ENCODE results near the gene KCNMA1.

The KCNMA1 gene

DNA sequence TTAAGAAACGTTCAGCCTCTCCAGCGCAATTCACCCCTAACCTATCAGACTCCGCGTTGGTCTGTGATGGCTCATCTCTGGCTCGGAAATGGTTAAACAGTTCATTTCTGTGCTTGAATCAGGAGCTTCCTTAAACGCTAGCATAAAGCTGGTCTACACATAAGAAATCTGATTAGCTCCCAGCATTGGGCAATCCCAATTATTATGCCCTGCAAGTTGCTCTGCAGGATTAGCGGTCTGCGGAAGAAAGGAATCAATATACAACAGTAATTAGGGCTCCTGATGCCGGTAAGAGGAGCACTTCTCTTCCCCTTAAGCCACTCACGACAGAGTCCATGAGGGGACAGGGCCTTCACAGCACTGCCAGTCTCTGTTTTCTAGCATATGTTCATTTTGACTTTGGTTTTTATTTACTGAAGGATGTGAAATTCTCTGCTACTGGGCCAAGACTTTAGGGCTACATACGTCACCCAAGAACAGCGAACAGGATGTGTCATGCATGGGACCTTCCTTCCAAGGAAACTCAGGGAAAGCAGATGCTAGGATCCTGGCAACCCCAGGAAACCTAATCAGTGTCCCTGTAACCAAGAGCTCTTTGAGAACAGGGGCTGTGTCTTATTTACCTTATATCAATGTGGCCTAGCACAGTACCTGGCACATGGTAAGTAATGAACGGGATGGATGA is 324.4 kb downstream of the KCNMA1 start:
- no peak for DNase-seq

DNA sequence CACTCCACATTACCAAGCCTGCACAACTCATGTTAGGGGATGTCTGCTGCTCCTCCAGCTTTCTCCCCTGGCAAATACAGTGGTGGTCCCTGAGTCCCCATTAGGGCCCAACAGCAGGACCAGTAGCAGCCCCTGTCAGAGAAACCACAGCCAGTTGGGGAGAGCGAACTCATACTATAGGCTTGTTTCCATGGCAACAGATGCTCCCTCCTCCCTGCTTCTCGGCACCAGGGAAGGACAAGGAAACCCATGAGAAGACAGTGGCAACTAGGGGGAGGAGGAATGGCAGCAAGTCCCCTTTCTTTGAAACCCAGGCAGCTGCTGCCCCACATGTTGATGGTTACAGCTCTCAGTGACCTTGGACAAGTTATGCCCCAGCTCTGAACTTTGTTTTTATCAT is 326.4 kb downstream of the KCNMA1 start:
- no peak for DNase-seq

DNA sequence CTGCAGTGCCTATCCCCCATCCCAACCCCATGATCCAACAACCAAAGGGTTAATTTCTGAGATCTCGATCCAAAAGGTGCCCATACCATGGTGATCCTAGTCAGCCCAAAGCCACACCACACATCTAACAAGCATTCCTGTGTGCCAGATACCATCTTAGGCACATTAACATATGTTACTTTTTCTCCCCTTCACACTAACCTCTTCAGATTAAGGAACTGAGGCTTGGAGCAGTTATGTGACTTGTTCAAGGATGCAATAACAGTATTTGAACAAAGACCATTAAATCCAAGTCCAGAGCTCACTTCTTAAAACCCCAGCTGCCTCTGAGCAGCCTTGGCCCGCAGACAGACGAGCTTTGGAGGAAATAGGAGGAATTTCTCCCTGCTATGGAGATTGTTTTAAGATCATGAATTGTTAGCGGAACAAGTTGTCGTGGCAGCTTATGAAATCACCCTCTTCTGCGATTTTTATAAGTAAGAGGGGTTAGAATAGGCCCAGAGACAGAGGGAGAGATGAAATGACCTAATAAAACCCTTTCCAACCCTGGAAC is 327.2 kb downstream of the KCNMA1 start:
- DNase-seq: no peak

DNA sequence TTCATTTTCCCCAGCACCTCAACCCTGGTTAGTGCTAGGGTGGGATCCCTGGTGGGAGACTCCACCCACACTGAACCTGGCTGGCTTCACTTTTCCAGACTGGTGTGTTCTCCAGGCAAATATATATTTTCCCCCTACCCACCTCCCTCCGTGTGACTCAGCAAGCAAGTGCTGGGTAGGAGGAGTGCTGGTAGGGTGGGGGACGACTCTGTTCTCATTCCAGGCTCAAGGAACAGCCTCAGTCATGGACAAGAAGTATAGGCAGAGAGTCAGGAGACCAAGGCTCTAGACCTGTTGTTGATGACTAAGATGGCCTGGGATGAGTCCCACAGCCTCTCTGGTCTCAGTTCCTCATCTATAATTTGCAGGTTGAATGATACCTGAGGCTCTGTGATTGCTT is 328.1 kb downstream of the KCNMA1 start:
- no peak for DNase-seq

DNA sequence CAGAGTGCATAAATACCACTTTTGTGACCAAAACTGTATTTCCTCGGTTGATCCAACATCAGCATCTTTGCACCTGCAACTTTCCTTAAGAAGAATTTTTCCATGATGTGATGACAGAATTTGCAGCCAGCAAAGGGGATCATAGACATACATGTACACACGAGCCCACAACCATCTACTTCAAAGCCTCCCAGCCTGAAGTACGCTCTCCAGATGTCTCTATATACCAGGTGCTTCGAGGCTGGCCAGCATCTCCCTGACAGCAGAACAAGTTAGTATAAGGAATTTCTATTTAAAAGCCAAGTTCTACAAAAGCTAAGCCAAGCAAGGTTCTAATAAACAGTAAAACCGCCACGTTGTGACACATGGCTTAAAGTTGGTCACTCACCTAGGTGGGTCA is 328.5 kb downstream of the KCNMA1 start:
- no peak for DNase-seq

DNA sequence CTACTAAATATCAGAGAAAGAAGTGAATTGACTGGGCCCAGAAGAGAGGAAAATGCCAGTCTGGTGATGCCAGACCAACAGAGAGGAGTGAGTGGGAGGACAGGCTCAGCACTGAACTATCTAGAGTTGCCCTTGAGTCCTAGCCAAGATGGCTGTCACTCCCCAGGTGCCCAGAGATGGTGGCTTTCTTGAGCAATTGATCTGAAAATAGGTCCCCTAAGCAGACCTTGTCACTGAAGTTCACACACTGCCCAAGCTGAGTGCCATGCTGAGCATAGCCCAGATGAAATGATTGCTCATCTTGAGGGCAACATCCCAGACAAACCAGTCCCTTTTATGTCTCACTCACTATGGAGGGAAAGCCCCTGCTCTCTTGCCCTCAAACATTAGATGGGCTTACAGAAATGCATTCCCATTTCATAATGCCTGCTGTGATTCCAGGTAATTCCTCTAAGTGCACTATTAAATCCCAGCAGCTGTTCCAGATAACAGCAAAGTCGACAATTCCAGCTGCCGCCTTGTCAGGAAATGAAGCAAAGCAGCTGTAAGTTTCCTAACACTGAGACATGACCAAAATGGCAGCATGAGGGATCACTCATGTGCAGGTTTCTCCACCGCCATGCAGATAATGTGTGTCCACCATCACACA is 329.4 kb downstream of the KCNMA1 start:
- no peak for DNase-seq

DNA sequence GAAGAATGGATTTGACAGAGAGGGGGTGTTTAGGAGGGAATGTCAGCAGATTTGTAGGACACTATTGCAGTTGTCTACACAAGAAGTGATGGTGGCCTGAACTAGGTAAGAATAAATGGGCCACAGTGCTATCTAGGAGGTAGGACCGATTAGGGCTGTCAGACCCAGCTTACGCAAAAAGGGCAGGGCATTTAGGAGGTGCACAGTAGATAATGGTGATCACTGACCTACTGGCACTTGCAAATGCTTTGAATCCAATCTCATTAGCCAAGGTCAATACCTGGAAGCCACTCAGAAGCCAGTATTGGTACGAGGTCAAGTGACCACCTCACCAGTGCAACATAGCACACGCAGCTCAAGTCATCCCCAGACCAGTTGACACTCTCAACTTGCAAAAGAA is 330.9 kb downstream of the KCNMA1 start:
- DNase-seq: no peak

DNA sequence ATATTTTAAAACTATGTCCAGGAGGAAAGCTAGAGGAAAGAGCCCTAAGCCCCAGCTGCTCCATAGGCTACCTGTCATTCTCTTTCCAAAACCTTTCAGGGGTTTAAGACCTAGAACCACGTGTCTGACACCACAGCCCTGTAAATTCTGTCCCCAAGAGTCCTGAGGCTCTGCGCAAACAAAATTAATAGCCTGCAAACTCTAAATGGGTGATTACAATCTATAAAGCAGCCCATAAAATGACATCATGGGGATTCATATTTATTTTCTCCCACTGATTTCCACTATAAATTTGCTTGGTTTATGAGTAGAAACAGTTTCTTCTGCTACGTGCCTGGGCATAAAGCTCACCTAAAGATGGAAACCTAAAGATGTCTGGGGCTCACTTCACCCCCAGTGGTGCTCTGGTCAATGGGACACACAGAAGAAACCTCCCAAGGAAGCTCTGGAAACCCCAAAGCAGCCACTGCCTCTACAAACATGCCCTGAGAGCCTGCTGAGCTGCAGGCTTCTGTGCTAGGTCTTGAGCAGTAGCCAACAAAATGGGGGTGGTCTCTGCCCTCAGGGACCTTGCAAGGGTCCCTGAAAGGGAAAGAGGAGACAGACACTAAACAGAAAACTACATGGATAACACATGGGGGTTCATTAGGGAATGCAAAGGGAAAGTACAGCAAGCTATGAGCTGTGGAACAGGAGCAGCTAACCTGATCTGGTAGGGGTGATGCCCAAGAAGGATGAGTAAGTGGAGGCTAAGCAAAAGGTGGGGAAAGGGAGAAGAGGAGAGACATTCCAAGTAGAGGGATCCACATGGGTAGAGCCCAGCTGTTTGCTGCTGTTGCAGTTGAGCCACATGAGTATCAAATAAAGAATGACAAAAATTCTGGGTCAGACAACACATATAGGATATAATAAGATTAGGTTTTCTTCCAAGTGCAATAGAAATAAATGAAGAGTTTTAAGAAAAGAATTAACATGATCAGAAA is 331.7 kb downstream of the KCNMA1 start:
- DNase-seq: no peak

DNA sequence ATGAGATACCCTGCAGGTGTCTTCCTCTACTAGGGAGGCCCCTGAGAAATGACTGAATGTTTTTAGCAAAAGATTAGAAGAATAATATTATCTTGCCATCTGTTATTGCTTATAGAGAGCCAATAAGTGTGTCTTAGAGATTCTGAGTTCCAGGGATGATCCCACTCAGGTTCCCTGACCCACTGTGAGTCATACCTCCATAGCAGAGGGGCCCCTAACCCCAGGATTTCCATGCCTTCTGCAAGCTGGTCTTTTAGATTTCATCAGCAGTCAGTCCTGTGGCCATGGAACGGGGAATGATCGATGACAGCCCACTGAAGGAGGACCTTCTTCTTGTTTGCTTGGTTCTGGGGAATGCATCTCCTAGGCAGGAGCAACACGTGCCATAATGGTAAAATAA is 333.4 kb downstream of the KCNMA1 start:
- no peak for DNase-seq

DNA sequence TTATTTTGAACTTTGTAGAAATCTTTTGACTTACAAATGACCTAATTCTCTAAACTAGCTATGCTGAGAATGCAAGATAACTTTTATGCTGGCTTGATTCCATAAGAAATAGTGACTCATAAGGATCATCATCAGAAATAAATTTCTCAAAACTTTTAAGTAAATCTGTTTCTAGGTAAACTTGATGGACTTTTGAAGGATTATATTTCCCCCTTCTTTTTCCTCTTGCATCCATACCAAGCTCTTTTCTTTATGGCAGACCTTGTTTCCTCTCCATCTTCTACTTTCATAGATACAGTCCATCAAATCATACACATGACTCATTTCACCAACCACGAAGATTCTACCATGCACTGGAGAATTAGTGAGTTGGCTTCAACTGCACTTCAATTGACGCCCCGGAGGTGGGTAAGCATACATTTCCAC is 336.3 kb downstream of the KCNMA1 start:
- no peak for DNase-seq

DNA sequence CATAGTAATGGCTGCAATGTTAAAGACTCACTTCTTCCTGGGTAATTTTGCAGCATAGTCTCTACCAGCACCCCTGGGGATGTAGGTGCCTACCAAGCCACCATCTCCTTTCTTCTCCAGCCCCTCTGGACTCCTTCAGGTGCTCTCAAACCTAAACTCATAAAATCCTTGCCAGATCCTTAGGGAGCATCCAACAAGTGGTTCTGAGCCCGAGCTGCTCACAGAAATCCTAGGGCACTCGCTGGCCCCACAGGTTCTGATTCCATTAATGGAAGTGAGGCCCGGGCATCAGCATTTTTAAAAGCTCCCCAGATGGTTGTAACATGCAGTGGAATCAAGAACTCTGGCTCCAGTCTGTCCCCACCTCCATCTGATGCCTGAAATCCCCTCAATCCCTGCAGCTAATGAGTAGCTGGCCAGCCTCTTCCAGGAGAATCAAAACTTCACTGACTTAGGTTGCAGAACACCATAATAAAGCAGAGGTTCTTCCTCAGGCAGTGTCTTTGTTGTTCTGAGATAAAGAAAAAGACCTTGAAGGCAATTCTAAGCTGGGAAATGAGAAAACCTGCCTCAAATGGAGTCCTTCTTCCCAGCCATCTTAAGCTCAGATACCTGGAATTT is 336.8 kb downstream of the KCNMA1 start:
- no peak for DNase-seq

DNA sequence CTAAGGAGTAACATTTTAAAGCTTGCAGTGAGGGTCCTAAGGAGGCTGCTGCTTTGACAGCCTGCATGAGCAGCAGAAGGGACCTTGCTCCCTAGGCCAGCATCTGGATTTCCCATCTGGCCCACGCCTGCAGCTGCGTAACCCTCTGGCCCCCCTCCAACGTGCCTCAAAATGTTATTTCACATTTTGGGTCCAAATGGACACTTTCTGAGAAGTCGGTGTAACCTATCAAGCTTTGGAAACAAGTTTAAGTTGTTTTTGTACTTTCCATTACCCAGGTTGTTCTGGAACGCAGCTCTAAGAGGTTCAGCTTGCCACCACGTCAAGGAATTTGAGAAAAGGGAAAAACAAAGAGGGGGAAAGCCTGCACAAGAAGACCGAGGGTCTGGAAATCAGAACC is 338.3 kb downstream of the KCNMA1 start:
- DNase-seq: no peak

DNA sequence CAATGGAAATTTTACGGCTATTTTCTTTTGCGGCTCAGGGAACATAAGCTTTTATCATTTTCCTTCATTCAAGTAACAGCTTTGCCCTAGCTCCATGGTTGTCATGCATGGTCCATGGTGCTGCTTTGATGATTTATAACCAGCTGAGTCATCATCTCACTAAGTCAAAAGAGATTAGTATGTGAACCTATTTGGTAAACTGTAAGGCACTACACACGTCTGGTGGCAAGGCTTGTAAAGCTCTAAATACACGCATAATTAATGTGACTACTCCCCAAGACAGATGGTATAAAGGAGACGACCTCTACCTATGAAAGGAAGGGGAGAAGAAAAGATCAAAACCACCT is 340.2 kb downstream of the KCNMA1 start:
- DNase-seq: no peak

DNA sequence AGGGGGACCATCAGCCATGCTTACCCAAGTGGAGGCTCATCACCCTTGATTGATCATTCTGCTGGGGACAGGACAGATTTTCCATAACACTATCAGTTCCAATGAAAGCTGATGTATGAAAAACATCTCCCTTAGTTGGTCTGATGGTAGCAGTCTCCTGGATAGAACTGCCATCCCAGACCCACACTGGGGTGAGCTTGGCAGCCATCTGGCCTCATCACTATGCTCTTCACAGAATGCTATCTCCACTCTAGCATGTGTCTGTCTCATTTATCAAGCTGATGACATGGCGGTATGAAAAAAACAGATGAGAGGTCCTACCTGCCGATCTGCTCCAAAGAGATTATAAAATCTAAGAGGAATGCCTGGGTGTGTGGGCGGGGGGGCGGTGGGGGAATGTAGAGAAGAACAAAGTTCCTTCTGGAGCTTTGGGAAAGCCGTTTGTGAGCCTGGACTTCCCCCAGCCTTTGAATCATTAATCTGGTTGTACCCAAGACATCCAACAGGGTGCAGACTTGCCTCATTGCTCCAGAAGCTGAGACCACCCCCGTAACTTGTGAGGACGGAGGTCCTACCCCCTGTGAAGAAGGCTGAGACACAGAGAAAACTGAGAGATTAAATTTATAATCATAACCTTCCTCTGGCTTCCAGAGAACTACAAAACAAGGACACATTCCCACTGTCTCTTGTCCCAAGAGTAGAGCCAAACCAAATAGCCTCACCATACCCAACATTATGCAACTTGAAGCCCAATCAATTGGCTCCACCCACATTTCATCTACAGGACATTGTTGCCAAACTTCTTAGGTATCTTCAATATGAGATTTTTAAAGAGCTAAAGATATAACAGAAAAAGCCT is 340.8 kb downstream of the KCNMA1 start:
- DNase-seq: no peak

DNA sequence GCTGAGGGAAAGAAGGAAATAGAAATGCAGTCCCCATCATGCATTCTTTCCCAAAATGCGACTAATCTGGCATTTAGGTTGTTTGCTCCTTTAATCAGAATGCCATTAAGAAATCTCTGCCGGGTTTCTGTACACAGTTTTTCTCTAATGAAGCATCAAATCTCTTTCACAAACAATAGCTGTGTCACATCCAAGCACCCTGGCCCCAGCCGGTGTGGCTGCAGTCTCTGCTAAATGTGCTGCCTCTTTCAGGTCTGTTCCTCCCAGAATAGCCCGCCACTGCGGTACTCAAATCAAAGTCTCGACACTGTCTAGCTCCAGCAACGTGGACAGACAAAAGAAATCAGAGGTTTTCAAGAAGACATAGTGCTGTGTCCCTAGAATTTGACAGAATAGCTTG is 343.8 kb downstream of the KCNMA1 start:
- DNase-seq: no peak

DNA sequence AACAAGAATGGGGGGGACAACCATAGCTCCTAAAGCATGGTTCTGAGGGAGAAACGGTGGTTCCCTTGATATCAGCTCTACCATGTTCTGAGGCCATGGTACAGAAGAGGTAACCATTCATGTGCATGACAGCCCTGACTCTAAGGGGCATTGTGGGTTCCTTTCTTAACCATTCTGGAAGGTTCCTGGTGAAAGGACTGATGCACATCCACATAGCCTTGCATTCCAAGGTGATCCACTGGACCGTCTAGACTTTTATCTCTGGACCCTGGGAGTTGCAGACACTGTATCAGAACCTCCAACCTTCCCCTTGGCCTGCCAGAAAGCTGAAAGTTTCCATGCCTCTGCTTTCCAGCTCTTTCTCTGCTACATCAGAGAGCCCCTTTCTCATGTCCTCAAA is 344.3 kb downstream of the KCNMA1 start:
- no peak for DNase-seq

DNA sequence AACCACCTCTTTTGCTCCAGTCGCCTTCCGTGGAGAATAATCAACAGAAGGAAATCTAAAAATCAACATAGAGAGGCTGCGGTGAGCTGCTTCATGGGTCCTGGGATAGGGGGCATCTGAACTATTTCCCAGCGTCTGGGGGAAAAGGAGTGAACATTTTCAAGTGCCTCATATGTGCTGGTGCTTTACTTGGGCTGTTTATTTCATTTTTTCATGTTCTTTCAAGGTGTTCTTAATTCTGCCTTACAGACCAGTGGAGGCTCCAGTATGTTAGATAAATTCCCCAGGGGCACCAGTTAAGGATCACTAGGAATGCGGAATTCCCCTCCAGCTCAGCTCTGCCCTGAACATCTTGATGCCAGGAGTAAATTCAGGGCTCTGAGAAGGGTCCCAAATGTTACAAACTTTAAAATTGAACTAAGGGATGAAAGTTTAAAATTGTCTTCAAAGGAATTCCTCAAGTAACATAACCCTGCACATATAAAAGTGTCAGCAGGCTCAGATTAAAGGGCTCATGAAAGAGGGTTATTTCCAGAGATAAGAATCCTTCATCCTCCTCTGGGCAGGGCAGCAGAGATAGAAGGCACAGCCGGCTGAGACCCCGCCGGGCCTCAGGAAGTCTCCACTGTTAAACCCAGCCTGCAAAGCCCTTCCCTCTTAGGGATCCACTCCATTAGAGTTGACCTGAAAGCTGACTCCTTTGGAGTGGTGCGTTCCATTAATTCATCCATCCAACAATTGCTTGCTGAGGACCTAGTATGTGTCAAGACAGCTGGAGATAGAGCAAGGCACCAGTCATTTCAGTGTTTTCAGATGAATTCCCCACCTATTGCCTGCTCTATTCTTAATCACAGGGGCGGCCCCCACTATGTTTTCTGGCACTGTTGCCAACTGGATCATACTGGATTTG is 345.8 kb downstream of the KCNMA1 start:
- DNase-seq: no peak

DNA sequence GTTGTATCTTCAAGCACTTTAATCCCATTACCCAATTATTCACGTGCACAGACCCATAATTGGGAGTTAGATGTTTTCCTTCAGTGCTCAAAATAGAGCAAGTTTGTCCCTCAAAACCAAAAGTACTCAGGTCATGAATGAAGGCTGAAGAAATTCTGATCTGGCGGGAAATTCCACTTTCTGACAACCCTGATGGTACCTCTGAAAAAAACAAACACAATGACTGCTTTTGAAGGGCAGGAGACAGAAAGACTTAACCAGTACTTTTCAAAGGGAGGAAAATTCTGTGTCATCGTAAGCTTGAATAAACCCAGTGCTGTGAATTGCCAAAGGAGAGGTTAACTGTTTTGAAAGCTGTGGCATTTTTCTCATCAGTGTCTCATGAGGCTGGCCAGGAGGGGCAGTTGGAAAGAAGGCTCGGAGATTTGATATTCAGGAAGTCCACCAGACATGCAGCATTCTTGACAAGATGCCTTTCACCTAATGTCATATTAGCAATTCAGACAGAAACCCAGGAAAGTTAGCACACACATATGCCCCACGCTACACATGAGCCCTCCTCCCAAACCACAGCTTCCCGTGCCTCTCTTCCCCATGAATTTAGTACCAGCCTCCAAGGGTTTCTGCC is 347.0 kb downstream of the KCNMA1 start:
- no peak for DNase-seq

DNA sequence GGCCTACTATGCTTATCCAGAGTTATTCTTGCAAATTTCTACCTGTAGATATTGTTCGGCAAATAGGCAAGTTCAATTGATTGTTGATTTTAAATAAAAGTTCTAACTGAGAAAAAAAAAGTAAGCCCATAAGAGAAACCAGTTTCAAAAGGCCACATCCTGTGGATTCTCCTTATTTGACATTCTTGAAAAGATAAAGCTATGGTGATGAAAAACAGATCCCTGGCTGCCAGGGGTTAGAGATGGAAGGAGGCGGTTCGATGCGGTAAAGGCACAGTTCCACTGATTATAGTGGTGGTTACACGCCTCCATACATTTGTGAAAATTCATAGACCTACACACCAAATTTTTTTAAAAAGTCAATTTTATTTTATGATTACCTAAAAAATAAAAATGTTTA is 347.8 kb downstream of the KCNMA1 start:
- no peak for DNase-seq

DNA sequence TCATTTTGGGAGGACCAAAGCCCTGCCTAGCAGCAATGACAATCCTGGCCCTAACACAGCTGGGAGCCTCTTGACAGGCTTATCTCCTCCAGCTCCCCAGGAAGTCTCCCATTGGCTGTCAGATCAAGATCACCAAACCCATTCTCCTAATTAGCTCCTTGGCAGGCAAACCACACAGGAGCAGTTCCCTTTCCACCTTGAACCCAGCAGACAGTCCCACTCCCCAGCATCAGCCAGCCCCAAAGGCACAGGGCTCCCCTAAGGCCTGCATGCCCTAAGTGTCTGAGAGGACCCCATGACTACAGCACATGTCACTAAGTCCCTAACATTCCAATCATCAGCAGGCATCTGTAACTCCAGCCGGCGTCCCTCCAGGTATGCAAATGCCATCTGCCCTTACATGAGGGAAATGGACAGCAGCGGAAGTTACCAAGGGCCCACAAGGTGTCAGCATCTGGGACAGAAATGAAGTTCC is 348.5 kb downstream of the KCNMA1 start:
- DNase-seq: no peak

Measured in stimulated activated CD4-positive, alpha-beta T cell treated with anti-CD3 and anti-CD28 coated beads, Interleukin-2, amount 100 ng/mL, for 48 hours (primary cell).